ENCODE data around the gene RUFY4.
"Not testable (repeated sequence)": the region's sequence is repeated elsewhere in the genome, so short reads cannot be mapped to it uniquely, and the experiment has no call there.

The RUFY4 gene

GRCh38 chr2:218068721-218069334, at the start of gene RUFY4:
Gene RUFY4 (plus strand): TSS chr2:218069253. CDS start chr2:218070606, 1,353 bp downstream.
- DNase-seq, result not testable (repeated sequence)

GRCh38 chr2:218019411-218020060, 49.5 kb upstream of the RUFY4 start:
- DNase-seq, result no peak

GRCh38 chr2:218020281-218020680, 48.8 kb upstream of the RUFY4 start:
- DNase-seq, result no peak

- no peak for DNase-seq
Measured at GRCh38 chr2:218020966-218021535, 48.0 kb upstream of the RUFY4 start.

- DNase-seq, result no peak
Measured at GRCh38 chr2:218021536-218022071, 47.4 kb upstream of the RUFY4 start.

GRCh38 chr2:218022131-218022850, 46.8 kb upstream of the RUFY4 start:
- no peak for DNase-seq

GRCh38 chr2:218022851-218023530, 46.1 kb upstream of the RUFY4 start:
- no peak for DNase-seq

GRCh38 chr2:218023636-218024035, 45.4 kb upstream of the RUFY4 start:
- no peak for DNase-seq

- DNase-seq, result no peak
Measured at GRCh38 chr2:218024336-218024735, 44.7 kb upstream of the RUFY4 start.

GRCh38 chr2:218024871-218025270, 44.2 kb upstream of the RUFY4 start:
- DNase-seq, result no peak

- DNase-seq, result no peak
Measured at GRCh38 chr2:218026244-218026643, 42.8 kb upstream of the RUFY4 start.

GRCh38 chr2:218026676-218027425, 42.2 kb upstream of the RUFY4 start:
- no peak for DNase-seq

- no peak for DNase-seq
Measured at GRCh38 chr2:218027426-218028188, 41.4 kb upstream of the RUFY4 start.

GRCh38 chr2:218028189-218028495, 40.9 kb upstream of the RUFY4 start:
- DNase-seq, result no peak

GRCh38 chr2:218028562-218029348, 40.3 kb upstream of the RUFY4 start:
- no peak for DNase-seq

GRCh38 chr2:218029366-218030360, 39.4 kb upstream of the RUFY4 start:
- no peak for DNase-seq

- no peak for DNase-seq
Measured at GRCh38 chr2:218030409-218031195, 38.5 kb upstream of the RUFY4 start.

- no peak for DNase-seq
Measured at GRCh38 chr2:218031261-218031660, 37.8 kb upstream of the RUFY4 start.

All from cerebellar nuclear complex (tissue), 1 donor.